GM21526 (cell line): Measurements from ENCODE around the gene TAT.
"Not testable (repeated sequence)": the region's sequence is repeated elsewhere in the genome, so short reads cannot be mapped to it uniquely, and the experiment has no call there.

Experiments
- ATAC-seq: cut with Tn5 transposase; IDR thresholded peaks from one replicate; pipeline ENCODE4 v1.9.1; 2021; ENCODE audit warnings: moderate library complexity; ENCODE audit not compliant: unreplicated experiment, low FRiP score

The TAT gene

DNA sequence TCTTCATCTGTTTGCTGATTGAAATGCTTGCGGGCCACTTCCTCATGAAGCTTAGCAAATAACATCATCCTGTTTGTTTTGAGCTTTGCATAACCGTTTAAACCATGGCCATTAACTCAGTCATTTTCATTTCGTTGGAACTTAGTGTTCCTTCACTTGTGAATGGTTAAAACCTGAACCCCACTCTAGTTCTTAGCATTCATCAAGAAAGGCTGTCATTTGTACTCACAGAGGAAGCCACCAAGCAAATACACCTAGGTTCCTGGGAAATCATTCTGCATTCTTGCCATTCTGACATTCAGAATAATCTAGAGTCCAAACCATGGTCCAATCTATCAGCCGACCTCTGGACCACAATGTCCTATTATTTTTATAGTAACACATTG lies 8.4 kb upstream of the TAT start:
- ATAC-seq = no peak

DNA sequence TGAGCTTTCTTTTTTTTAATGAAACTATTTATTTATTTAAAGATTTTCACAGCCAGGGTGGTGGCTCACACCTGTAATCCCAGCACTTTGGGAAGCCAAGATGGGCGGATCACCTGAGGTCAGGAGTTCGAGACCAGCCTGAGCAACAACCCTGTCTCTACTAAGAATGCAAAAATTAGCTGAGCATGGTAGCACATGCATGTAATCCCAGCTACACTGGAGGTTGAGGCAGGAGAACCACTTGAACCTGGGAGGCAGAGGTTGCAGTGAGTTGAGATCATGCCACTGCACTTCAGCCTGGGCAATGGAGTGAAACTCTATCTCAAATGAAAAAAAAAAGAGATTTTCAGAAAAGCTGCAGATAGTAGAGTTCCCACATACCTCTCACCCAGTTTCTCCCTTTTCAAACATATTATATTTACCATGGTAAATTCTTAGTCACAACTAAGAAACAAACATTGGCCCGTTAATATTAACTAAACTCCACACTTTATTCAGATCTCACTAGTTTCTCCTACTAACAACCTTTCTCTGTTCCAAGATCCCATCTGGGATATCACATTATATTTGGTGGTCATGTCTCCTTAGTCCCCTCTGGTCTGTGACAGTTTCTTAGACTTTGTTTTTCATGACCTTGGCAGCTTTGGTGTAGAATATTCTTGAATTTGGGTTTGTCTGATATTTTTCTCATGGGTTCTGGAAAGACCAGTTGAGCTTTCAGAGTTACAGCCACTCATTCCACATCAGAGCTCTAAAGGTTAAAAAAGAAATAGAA lies 7.8 kb upstream of the TAT start:
- no peak for ATAC-seq

- ATAC-seq = not testable (repeated sequence)
These were observed 5.6 kb upstream of the TAT start for GRCh38 chr16:71582553-71582848.

DNA sequence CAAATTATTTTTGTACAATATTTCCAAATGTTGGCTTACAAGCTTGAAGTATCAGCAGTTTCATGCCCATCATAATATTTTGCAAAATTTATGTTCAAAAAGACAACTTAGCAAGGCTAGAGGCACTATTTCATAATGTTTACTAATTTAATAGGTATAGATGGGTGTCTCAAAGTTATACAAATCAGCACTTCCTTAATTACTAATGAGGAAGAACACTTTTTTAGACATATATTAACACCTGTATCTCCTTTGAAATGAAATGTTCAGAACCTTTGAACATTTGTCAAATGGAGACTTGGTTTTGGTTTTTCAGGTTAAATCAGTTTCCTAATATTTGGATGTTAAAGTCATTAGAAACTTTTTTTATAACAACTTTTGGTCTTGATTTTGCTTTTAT lies 2.2 kb downstream of the TAT start:
- ATAC-seq = no peak

DNA sequence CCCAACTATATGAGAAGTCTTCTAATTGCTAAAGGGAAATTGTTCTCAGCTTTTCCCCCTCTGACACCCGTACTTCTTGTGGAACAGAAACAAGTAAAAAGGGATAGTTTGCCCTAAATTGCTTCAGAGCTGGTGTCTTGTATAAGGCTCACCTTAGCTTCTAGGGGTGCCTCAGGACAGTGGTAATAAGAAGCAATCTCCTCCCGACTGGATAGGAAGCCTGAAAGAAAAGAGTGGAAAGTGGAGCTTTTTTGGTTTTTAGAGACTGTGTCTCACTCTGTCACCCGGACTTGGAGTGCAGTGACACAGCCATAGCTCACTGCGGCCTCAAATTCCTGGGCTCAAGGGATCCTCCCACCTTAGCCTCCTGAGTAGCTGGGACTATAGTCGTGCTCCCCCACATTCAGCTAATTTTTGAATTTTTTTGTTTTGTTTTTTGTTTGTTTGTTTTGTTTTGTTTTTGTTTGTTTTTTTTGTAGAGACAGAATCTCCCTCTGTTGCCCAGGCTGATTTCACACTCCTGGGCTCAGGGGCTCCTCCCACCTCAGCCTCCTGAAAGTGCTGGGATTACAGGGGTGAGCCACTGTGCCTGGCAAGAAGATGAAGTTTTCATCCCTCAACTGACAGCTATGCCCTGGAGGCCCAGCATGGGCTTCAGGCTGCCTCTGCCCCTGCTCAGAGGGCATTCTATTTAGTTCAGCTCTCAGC lies 3.4 kb downstream of the TAT start:
- ATAC-seq = no peak

- no peak for ATAC-seq
These were observed 4.3 kb downstream of the TAT start for GRCh38 chr16:71572497-71573116.

DNA sequence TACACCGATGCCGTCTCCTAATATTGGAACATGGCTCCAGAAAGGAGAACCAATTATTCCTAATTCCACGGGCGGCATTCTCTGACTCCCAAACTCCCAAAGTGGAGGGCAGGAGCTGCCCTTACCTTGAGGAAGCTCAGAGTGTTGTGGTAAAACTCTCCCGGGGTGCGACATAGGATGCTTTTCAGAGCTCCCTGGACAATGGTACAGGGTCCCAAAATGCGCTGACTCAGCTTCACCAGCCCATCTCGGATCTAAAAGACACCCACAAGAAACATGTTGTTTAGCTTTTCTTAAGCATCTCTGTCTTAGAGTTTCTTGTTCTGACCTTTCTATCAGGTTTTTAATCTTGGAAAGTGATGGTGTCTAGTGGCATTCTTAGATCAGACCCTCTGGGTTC lies 6.7 kb downstream of the TAT start:
- no peak for ATAC-seq

- no peak for ATAC-seq
These were observed 7.3 kb downstream of the TAT start for GRCh38 chr16:71569621-71570020.

DNA sequence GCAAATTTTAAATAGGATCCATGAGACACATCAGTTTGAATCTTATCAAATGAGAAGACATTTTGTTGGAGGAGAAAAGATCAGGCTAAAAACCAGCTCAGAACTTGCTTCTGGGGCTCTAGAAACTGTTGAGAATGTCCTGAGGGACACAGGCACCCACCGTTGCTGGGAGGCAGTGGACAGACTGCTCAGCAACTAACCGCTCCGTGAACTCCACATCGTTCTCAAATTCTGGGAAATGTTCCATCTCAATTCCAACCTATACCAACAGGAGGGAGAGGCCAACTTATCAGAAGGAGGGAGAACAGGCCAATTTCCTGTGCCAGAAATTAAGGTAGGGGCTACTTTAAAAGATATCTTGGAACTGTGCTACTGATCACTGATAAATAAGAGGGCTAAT lies 8.3 kb downstream of the TAT start:
- no peak for ATAC-seq

GRCh38 chr16:71567931-71568330 lies 9.0 kb downstream of the TAT start:
- ATAC-seq = no peak

DNA sequence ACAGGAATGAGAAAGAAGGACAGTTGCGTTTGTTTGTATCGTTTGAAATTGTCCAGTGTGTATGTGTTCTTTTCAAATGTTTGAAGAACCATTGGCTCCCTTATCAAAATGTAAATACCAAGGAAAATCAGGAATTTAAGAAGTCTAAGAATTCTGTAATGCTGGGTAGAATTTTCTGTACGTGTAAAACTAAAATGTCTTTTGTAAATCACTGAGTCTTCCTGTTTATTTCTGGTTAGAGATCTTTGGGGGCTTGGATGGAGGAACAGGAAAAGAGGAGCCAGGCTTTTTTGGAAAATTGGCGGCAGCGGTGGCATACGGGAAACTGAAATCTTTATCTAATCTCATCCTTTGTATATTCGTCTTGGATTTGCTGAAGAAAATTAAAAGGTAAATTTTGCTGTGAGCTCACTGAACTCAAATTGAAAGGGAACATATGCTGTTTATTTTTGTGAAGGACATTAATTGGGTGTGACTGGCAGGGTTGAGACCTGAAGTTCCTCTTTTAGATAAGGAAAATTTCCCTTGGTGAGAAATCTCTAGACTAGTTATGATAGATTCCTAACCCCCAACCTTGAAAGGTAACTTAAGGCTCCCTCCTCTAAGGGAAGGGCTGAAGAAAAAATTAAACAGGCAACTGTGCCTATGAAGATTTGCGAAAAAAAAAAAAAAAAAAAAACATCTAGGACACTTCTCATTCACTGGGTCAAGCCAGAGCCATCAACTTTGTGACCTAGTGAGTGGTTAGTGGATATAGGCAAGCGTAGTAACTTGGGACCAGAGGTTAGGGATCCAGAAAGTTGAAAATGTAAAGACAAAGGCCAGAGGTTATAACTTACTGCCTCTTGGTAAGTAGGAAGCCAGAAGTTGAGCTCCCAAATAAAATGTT lies 10.8 kb downstream of the TAT start:
- no peak for ATAC-seq

DNA sequence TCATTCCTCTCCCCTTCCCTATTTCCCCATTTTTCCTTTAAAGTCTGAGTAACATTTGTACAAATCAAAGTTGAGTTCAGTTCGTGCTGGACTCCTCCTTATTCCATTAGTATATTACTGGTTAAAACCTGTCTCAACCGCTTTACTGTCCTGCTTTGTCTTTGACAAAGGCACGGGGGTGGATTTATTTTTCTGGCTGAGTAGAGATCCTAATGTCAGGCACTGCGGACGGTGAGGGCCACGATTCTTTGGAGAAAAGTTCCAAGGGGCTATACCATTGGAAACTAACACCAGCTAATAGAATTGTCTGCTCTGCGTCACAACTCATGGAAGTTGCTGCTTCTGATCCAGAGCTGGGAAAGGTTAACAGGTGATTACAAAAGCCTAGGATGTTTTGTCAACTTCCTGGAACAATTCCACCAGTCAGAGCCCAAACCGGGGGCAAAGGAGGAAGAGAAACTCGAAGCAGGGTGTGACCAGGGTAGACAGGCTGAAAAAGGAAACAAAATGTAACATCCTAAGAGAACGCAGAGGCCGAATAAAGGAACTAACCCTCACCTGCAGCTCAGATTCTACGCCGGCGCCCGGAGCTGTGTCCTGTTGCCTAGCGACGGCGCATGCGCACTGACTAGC lies 12.4 kb downstream of the TAT start:
- ATAC-seq = peak; percentile 90

GRCh38 chr16:71562552-71562951 lies 14.3 kb downstream of the TAT start:
- no peak for ATAC-seq

GRCh38 chr16:71561886-71562285 lies 15.0 kb downstream of the TAT start:
- not testable (repeated sequence) for ATAC-seq

- no peak for ATAC-seq
These were observed 17.0 kb downstream of the TAT start for GRCh38 chr16:71559855-71560254.

DNA sequence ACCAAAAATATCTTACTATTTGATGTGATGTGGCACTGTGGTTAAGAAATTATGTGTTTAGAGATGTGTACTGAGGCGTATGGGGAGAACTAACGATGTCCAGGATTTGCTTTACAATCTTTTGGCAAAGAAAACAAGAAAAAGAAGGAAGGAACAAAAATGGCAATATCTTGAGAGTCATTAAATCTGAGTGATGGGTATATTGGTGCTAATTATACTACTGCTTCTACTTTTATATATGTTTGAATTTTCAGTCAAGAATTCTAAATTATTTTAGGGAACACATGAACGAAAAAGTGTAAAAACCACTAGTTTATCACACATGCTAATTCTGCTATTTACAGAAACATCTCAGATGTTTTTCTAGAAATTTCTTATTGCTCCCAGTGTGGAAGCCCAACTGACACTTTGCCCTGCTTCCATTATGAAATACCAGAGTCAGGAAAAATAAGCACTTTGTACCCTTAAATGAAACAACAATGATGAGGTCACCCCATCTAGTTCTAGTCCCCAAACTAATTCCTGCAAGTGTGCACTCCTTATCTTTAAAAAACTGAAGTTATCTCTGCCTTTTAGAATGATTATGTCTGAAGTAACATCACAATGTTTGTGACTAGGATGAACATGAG lies 18.8 kb downstream of the TAT start:
- no peak for ATAC-seq

DNA sequence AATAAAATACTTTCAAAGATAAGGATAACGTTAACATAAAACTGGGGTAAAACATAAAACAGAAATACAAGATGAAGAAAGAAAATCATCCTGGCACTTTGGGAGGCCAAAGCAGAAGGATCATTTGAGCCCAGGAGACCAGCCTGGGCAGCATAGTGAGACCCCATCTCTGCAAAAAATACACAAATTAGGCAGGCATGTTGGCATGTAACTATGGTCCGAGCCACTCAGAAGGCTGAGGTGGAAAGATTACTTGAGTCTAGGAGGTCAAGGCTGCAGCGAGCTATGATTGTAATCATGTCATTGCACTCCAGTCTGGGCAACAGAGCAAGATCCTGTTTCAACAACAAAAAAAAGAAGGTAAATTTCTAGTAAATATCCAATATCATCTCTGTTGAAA lies 19.6 kb downstream of the TAT start:
- ATAC-seq = no peak

GRCh38 chr16:71555230-71555891 lies 21.5 kb downstream of the TAT start:
- no peak for ATAC-seq

GRCh38 chr16:71552698-71553503 lies 24.0 kb downstream of the TAT start:
- no peak for ATAC-seq
